ENCODE measurements around the gene UTRN. TPM values are rescaled to one million over a fixed set of nuclear protein-coding genes. Genes with fewer than 3 reads are reported as not detected.

The UTRN gene
- total and polyA plus RNA-seq, 3 donors from 2014 or later = 109 to 127 (median 118) TPM

DNA sequence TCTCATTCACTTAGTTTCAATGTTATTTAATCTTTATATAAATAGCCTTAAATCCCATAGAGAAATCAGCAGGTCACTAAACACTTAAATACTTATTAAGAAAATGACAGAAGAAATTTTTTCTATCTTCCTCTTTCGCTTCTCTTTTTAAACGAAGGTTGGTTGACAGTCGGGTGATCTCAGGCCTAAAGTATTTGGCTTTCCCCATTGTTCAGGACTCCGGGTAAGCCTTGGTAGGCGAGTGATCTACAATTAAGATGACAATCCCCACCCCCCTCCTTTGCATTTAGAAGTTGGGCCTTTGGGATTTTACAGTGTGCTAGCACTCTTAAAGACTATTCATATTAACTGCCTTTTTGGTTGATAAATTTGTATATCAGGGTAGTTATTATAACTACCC is 19.7 kb upstream of the UTRN start:
- 61 to 70% methylated on average over 5 of the region's 5 CpGs for WGBS, 2 donors
- Histone ChIP-seq H3K27ac (no peak overlapping the region), H3K4me3 (no peak overlapping the region), H3K36me3 (ENCODE audit: low read depth, missing control alignments) (no peaks in the 10 kb centered on the region), H3K27me3 (no peaks in the 10 kb centered on the region), H3K9me3 (no peaks in the 10 kb centered on the region), H3K4me1 (no peaks in the 10 kb centered on the region)
- intact Hi-C loops (cut with DNase I; ENCODE audit: low total_unique reads) = no loop called here
- no peak for DNase-seq
- TF ChIP-seq, protein P1, sequence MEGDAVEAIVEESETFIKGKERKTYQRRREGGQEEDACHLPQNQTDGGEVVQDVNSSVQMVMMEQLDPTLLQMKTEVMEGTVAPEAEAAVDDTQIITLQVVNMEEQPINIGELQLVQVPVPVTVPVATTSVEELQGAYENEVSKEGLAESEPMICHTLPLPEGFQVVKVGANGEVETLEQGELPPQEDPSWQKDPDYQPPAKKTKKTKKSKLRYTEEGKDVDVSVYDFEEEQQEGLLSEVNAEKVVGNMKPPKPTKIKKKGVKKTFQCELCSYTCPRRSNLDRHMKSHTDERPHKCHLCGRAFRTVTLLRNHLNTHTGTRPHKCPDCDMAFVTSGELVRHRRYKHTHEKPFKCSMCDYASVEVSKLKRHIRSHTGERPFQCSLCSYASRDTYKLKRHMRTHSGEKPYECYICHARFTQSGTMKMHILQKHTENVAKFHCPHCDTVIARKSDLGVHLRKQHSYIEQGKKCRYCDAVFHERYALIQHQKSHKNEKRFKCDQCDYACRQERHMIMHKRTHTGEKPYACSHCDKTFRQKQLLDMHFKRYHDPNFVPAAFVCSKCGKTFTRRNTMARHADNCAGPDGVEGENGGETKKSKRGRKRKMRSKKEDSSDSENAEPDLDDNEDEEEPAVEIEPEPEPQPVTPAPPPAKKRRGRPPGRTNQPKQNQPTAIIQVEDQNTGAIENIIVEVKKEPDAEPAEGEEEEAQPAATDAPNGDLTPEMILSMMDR (IDR thresholded peaks at IDR 0.05) = no peak
- no peak for TF ChIP-seq POLR2A (IDR thresholded peaks at IDR 0.05)

DNA sequence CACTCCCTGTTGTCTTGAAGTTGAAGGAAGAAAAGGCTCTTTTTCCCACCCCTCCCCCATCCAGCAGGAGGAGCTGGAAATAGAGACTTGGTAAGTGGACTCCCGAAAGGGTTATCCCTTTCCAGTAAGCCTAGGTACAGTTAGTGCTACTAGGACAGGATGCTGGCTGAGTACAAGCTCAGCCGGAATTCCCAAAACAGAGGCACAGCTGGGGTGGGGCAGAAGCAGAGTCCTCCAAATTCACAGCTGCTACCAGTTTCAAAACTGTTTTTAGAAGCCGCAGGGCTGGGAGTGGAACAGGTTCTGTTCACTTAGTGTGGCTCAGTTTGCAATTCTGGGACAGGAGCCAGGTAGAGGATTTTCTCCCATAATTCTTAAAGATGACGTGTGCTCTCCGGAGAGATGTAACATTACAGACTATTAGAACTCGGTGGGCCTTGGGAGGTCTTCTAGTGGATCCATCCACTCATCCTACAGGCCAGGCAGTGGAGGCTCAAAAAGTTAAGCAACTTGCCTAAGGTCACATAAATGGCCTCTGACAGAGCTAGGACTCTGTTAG is 19.0 kb upstream of the UTRN start:
- peak; percentile 21 for DNase-seq
- intact Hi-C loops (cut with DNase I; ENCODE audit: low total_unique reads) = no loop called here
- 46 to 48% methylated on average over 6 of the region's 6 CpGs for WGBS, 2 donors
- TF ChIP-seq POLR2A (IDR thresholded peaks at IDR 0.05) = no peak
- TF ChIP-seq, protein P1 (IDR thresholded peaks at IDR 0.05) = no peak
- Histone ChIP-seq H3K9me3 (no peaks in the 10 kb centered on the region), H3K27me3 (no peaks in the 10 kb centered on the region), H3K4me1 (no peaks in the 10 kb centered on the region), H3K27ac (no peak overlapping the region), H3K36me3 (ENCODE audit: low read depth, missing control alignments) (no peaks in the 10 kb centered on the region), H3K4me3 (no peak overlapping the region)

DNA sequence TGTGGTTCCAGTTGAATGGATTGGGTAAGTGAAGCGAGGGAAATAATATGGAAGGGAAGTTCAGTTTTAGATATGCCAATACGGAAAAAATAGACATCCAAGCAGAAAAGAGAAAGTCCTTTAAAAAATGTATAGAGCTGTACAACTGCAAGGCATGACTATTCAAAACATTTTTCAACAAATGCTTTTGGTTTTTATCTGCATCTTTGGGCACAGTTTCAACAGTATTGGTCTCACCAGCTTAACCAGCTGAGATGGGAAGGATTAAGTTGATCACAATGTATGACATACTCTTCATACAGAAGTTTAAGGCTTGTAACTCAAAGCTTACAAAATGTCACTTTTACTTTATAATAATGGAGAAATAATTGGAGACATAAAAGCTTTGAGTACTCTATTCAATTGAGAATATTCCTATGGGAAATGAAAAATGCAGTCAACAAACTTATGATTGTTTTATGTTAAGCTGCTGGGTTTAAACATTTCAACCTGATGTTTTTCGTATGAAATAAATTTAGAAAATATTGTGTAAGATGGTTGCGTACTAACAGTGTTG is 16.3 kb upstream of the UTRN start:
- no peak overlapping the region for H3K4me3 ChIP-seq
- H3K36me3 ChIP-seq (ENCODE audit: low read depth, missing control alignments) = no peaks in the 10 kb centered on the region
- DNase-seq = no peak
- intact Hi-C loops (cut with DNase I; ENCODE audit: low total_unique reads) = no loop called here
- TF ChIP-seq, protein P1 (IDR thresholded peaks at IDR 0.05) = no peak
- no peak for TF ChIP-seq POLR2A (IDR thresholded peaks at IDR 0.05)
- WGBS, 2 donors = 67% methylated on average over 4 of the region's 4 CpGs
- no peaks in the 10 kb centered on the region for H3K4me1 ChIP-seq
- H3K9me3 ChIP-seq = no peaks in the 10 kb centered on the region
- no peaks in the 10 kb centered on the region for H3K27me3 ChIP-seq
- H3K27ac ChIP-seq = no peak overlapping the region

DNA sequence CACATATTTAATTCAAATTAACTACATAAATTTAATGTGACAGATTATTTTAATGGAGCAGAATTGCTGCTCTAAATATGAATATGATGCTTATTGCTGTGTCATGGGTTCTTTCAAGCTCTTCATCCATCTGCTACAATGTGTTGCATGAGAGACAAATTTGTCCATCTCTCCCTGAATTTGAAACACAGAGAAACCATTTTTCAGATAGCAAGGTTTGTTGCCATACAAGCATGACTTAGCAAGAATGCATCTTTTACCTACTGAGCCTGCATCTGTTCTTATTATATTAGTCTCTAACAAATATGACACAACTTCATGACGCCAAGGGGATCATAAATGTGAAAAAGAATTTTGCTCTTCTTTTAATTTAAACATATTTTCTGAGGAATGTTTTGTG is 8.0 kb upstream of the UTRN start:
- Histone ChIP-seq H3K36me3 (ENCODE audit: low read depth, missing control alignments) (no peaks in the 10 kb centered on the region), H3K4me1 (no peaks in the 10 kb centered on the region), H3K9me3 (no peaks in the 10 kb centered on the region), H3K4me3 (no peak overlapping the region), H3K27me3 (no peaks in the 10 kb centered on the region), H3K27ac (no peak overlapping the region)
- TF ChIP-seq POLR2A (IDR thresholded peaks at IDR 0.05) = no peak
- TF ChIP-seq, protein P1 (IDR thresholded peaks at IDR 0.05) = no peak
- no peak for DNase-seq
- intact Hi-C loops (cut with DNase I; ENCODE audit: low total_unique reads) = no loop called here
- 83 to 92% methylated on average over 1 of the region's 1 CpG for WGBS, 2 donors
